HCT116 (cell line): ENCODE measurements around the gene DOCK10. TPM values are rescaled to one million over a fixed set of nuclear protein-coding genes. Genes with fewer than 3 reads are reported as not detected.

ENCODE experiments used
- ATAC-seq: fragments of 200-7000 bp; cut with Tn5 transposase; 2 replicates; pipeline ENCODE4 v1.9.1; 2020; ENCODE audit warnings: mild to moderate bottlenecking, moderate library complexity
- BruUV-seq: library from RNA; stranded (reverse); fragments of 400-500 nt; replicated peaks from 2 replicates; lab custom pipeline; 2021; lab: Mats Ljungman, UMichigan
- CTCF ChIA-PET: fragments of 300-600 bp; sonication (Branson Sonifier 250); formaldehyde crosslinking; loops from one replicate; lab custom pipeline; 2021; ENCODE audit warnings: antibody characterized with exemption; lab: Charles Lee
- POLR2A ChIA-PET: fragments of 300-600, 350-600 bp; sonication (Branson Sonifier 250); formaldehyde crosslinking; loops from one replicate; lab custom pipeline; 2021; ENCODE audit warnings: antibody characterized with exemption; lab: Charles Lee
- RAD21 ChIA-PET, 2 experiments: fragments of 300-600 bp; sonication (Branson Sonifier 250); formaldehyde crosslinking; loops; one replicate each; lab custom pipeline; 2023; ENCODE audit warnings: low total read pairs in 2 of 2; ENCODE audit not compliant: uncharacterized antibody in 2 of 2, unreplicated experiment in 2 of 2, low non-redundant PET in 1 of 2; lab: Charles Lee
- DNase-seq: peaks from one replicate; pipeline ENCODE4 v3.0.0-alpha.2; 2010; ENCODE audit warnings: low read depth, low spot score
- H2AFZ ChIP-seq: fragments of 200-600 bp; shearing (Covaris generic), sonication (generic); 2 replicates; pipeline ENCODE4 v1.6.1; 2017; ENCODE audit warnings: low read depth, mixed run types, mixed read lengths, antibody characterized with exemption, low read length; ENCODE audit not compliant: poor library complexity, severe bottlenecking
- H3K27ac ChIP-seq: 2 replicates; pipeline ENCODE4 v1.5.1; 2012; ENCODE audit warnings: low read depth, low read length
- H3K27me3 ChIP-seq: fragments of 200-600 bp; sonication (generic); 2 replicates; pipeline ENCODE4 v1.6.1; 2016; ENCODE audit warnings: mixed run types, low read length, mixed read lengths; ENCODE audit not compliant: insufficient read depth
- H3K36me3 ChIP-seq, 2 experiments: fragments of 200-500 bp in 1 of 2; fragments of 200-600 bp in 1 of 2; sonication (Bioruptor generic) in 1 of 2; sonication (generic) in 1 of 2; 2 replicates each; pipeline versions ENCODE4 v1.5.1 to v1.6.1; 2014 to 2016; ENCODE audit warnings: low read length in 2 of 2, inconsistent platforms in 1 of 2, mixed read lengths in 1 of 2, mixed run types in 1 of 2; ENCODE audit not compliant: insufficient read depth in 2 of 2, control insufficient read depth in 1 of 2
- H3K4me1 ChIP-seq, 2 experiments: fragments of 200-600 bp in 1 of 2; sonication (generic) in 1 of 2; 2 replicates each; pipeline versions ENCODE4 v1.5.1 to v1.6.1; 2012 to 2017; ENCODE audit warnings: low read length in 2 of 2, inconsistent platforms in 1 of 2, mild to moderate bottlenecking in 1 of 2, mixed read lengths in 1 of 2, mixed run types in 1 of 2, moderate library complexity in 1 of 2; ENCODE audit not compliant: insufficient read depth in 2 of 2, control insufficient read depth in 1 of 2
- H3K4me2 ChIP-seq: fragments of 200-600 bp; sonication (generic); 2 replicates; pipeline ENCODE4 v1.6.1; 2017; ENCODE audit warnings: mixed run types, low read length, mixed read lengths
- H3K4me3 ChIP-seq, 2 experiments: fragments of 200-600 bp in 1 of 2; sonication (generic) in 1 of 2; replicated peaks in 1 of 2; 2 replicates each; pipeline ENCODE4 v1.5.1; 2011 to 2016; ENCODE audit warnings: low read length in 2 of 2, control low read depth in 1 of 2, low read depth in 1 of 2, mild to moderate bottlenecking in 1 of 2, mixed read lengths in 1 of 2, mixed run types in 1 of 2
- H3K79me2 ChIP-seq: fragments of 200-600 bp; sonication (generic); 2 replicates; pipeline ENCODE4 v1.6.1; 2017; ENCODE audit warnings: mild to moderate bottlenecking, mixed run types, low read length, moderate library complexity, mixed read lengths; ENCODE audit not compliant: insufficient read depth
- H3K9ac ChIP-seq: fragments of 200-600 bp; sonication (generic); 2 replicates; pipeline ENCODE4 v1.6.1; 2016; ENCODE audit warnings: low read length, mixed read lengths
- H3K9me2 ChIP-seq: fragments of 200-600 bp; sonication (generic), shearing (Covaris generic); 2 replicates; pipeline ENCODE4 v1.6.1; 2017; ENCODE audit warnings: mixed run types, mild to moderate bottlenecking, moderate library complexity; ENCODE audit not compliant: insufficient read depth
- H3K9me3 ChIP-seq, 2 experiments: fragments of 200-500 bp in 1 of 2; fragments of 200-600 bp in 1 of 2; sonication (Bioruptor generic) in 1 of 2; sonication (generic) in 1 of 2; 2 replicates each; pipeline ENCODE4 v1.6.1; 2014 to 2017; ENCODE audit warnings: low read length in 2 of 2, mixed read lengths in 2 of 2, inconsistent platforms in 1 of 2, low read depth in 1 of 2, mild to moderate bottlenecking in 1 of 2, mixed run types in 1 of 2, moderate library complexity in 1 of 2; ENCODE audit not compliant: control insufficient read depth in 1 of 2, insufficient read depth in 1 of 2
- H4K20me1 ChIP-seq: fragments of 200-600 bp; sonication (generic), shearing (Covaris generic); 2 replicates; pipeline ENCODE4 v1.6.1; 2017; ENCODE audit warnings: mixed run types, mild to moderate bottlenecking, moderate library complexity; ENCODE audit not compliant: insufficient read depth
- CEBPB ChIP-seq: IDR thresholded peaks from 2 replicates; pipeline ENCODE4 v1.6.1; 2012; ENCODE audit warnings: low read depth
- EGR1 ChIP-seq: IDR thresholded peaks from 2 replicates; pipeline ENCODE4 v1.6.1; 2012; ENCODE audit warnings: low read depth
- EZH2phosphoT487 ChIP-seq: fragments of 200-600 bp; IDR thresholded peaks from 2 replicates; pipeline ENCODE4 v1.6.1; 2018; ENCODE audit warnings: antibody characterized with exemption, borderline replicate concordance
- FOSL1 ChIP-seq: IDR thresholded peaks from 2 replicates; pipeline ENCODE4 v1.6.1; 2012; ENCODE audit warnings: low read depth
- JUND ChIP-seq: IDR thresholded peaks from 2 replicates; pipeline ENCODE4 v1.6.1; 2012
- POLR2A ChIP-seq: IDR thresholded peaks from 2 replicates; pipeline ENCODE4 v1.7.0; 2011; ENCODE audit warnings: borderline replicate concordance; ENCODE audit not compliant: insufficient read depth, insufficient read length; ENCODE audit errors: extremely low read depth
- RAD21 ChIP-seq: IDR thresholded peaks from 2 replicates; pipeline ENCODE4 v1.6.1; 2012; ENCODE audit warnings: low read depth, mild to moderate bottlenecking
- SP1 ChIP-seq: IDR thresholded peaks from 2 replicates; pipeline ENCODE4 v1.6.1; 2012; ENCODE audit warnings: low read depth
- SRF ChIP-seq: IDR thresholded peaks from 2 replicates; pipeline ENCODE4 v1.6.1; 2012; ENCODE audit warnings: low read depth
- TCF7L2 ChIP-seq: IDR thresholded peaks from 2 replicates; pipeline ENCODE4 v1.7.0; 2011; ENCODE audit warnings: borderline replicate concordance, inconsistent platforms; ENCODE audit not compliant: insufficient read depth, insufficient read length; ENCODE audit errors: extremely low read depth
- YY1 ChIP-seq: IDR thresholded peaks from 2 replicates; pipeline ENCODE4 v1.6.1; 2011; ENCODE audit warnings: low read length, low read depth, moderate library complexity, mild to moderate bottlenecking; ENCODE audit not compliant: insufficient replicate concordance; ENCODE audit errors: extremely low read depth
- ZNF274 ChIP-seq: fragments of 200-500 bp; sonication (Bioruptor generic); IDR thresholded peaks from 2 replicates; pipeline ENCODE4 v1.6.1; 2014; ENCODE audit warnings: mild to moderate bottlenecking, low read depth, low read length, inconsistent platforms
- intact Hi-C: fragments of 100-400 bp; cut with micrococcal nuclease; formaldehyde crosslinking; loops from 2 replicates; pipeline ENCODE4 v1.10.0; 2022
- total RNA-seq: library from RNA; stranded (reverse); gene quantifications from one replicate; pipeline ENCODE4 v1.2.1, GENCODE V29; 2021; ENCODE audit not compliant: unreplicated experiment
- TF ChIP-seq, protein P1 (sequence below): IDR thresholded peaks from 2 replicates; pipeline ENCODE4 v1.6.1; 2012
- TF ChIP-seq, protein P2 (sequence below): IDR thresholded peaks from 2 replicates; pipeline ENCODE4 v1.6.1; 2012; ENCODE audit warnings: low read depth
- TF ChIP-seq, protein P3 (sequence below): IDR thresholded peaks from 2 replicates; pipeline ENCODE4 v1.6.1; 2012
- TF ChIP-seq, protein P4 (sequence below), 3 experiments: fragments of 200-600 bp in 1 of 3; sonication (generic) in 1 of 3; IDR thresholded peaks in 2 of 3; conservative IDR thresholded peaks in 1 of 3; 2 replicates each; pipeline ENCODE4 v1.5.1; 2012 to 2017; ENCODE audit warnings: low read depth in 2 of 3, low read length in 2 of 3, antibody characterized with exemption in 1 of 3, borderline replicate concordance in 1 of 3, control low read depth in 1 of 3, mild to moderate bottlenecking in 1 of 3, mixed read lengths in 1 of 3, mixed run types in 1 of 3, moderate library complexity in 1 of 3; ENCODE audit not compliant: insufficient read depth in 1 of 3

Gene DOCK10
- total RNA-seq, 1 experiment from 2014 or later, result 0.54 TPM

DNA sequence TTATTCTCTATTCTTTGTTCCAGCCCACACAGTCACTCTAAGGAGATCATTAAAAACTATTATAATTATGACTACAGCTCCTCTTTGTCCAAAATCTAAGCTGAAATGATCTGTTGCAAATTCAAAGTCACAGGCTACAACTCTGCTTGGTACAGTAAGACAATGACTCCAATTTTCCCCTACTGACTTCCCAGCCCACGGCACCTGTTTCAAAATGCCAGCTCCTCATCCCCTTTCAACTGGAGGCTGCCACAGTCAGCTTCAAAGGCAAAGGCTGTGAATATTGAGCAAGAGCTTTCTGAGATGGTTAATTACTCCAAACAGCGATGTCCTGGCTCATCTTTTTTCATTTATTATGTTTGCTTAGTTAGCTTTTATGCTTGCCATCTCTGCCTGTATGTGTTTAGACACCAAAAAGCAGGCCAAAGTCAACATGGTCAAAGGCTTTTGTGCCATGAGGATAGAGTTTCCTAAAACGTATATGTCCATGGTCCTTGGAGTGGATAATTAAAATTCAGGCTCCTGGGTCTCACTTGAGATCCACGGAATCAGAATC lies 141.1 kb downstream of the DOCK10 start:
- H3K27ac ChIP-seq, result no peak overlapping the region
- POLR2A ChIA-PET, result no interaction called here

DNA sequence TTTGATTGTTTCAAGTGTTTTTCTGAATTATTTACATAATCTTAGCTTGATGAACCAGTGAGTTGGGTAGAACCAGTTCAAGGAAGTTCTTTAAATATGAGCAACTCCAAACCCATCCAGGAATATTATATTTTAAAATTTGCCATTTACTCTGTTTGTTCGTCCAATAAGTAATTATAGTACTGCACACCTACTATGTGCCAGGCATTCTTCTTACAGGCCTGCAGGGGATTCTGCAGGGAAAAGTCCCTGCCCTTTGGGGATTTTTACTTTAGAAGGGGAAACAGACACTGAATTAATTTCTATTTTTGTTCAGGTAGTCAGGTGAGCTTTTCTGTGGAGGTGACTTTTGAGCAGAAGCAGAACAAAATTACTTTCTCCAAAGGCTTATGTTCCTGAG lies 146.9 kb downstream of the DOCK10 start:
- ChIA-PET RAD21 (no interaction called here), POLR2A (no interaction called here), CTCF (no interaction called here)
- Histone ChIP-seq H3K79me2 (no peaks in the 10 kb centered on the region), H3K4me2 (no peak overlapping the region), H3K9me2 (peaks cover 5% of the 10 kb centered on the region; the same call in 1 of the 2 replicates), H3K27ac (no peak overlapping the region), H4K20me1 (no peaks in the 10 kb centered on the region), H3K27me3 (no peaks in the 10 kb centered on the region), H3K36me3 (no peaks in the 10 kb centered on the region), H3K4me1 (no peaks in the 10 kb centered on the region), H2AFZ (no peak overlapping the region), H3K9ac (no peak overlapping the region), H3K9me3 (no peaks in the 10 kb centered on the region), H3K4me3 (no peak overlapping the region)
- TF ChIP-seq, protein P1, sequence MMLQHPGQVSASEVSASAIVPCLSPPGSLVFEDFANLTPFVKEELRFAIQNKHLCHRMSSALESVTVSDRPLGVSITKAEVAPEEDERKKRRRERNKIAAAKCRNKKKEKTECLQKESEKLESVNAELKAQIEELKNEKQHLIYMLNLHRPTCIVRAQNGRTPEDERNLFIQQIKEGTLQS, result no peak
- TF ChIP-seq JUND (no peak), EGR1 (no peak), YY1 (no peak), FOSL1 (no peak), TCF7L2 (no peak), SRF (no peak), ZNF274 (no peak), POLR2A (no peak), SP1 (no peak), CEBPB (no peak), EZH2phosphoT487 (no peak)
- TF ChIP-seq, protein P2, sequence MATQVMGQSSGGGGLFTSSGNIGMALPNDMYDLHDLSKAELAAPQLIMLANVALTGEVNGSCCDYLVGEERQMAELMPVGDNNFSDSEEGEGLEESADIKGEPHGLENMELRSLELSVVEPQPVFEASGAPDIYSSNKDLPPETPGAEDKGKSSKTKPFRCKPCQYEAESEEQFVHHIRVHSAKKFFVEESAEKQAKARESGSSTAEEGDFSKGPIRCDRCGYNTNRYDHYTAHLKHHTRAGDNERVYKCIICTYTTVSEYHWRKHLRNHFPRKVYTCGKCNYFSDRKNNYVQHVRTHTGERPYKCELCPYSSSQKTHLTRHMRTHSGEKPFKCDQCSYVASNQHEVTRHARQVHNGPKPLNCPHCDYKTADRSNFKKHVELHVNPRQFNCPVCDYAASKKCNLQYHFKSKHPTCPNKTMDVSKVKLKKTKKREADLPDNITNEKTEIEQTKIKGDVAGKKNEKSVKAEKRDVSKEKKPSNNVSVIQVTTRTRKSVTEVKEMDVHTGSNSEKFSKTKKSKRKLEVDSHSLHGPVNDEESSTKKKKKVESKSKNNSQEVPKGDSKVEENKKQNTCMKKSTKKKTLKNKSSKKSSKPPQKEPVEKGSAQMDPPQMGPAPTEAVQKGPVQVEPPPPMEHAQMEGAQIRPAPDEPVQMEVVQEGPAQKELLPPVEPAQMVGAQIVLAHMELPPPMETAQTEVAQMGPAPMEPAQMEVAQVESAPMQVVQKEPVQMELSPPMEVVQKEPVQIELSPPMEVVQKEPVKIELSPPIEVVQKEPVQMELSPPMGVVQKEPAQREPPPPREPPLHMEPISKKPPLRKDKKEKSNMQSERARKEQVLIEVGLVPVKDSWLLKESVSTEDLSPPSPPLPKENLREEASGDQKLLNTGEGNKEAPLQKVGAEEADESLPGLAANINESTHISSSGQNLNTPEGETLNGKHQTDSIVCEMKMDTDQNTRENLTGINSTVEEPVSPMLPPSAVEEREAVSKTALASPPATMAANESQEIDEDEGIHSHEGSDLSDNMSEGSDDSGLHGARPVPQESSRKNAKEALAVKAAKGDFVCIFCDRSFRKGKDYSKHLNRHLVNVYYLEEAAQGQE, result no peak
- TF ChIP-seq, protein P3, sequence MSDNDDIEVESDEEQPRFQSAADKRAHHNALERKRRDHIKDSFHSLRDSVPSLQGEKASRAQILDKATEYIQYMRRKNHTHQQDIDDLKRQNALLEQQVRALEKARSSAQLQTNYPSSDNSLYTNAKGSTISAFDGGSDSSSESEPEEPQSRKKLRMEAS, result no peak
- TF ChIP-seq, protein P4, sequence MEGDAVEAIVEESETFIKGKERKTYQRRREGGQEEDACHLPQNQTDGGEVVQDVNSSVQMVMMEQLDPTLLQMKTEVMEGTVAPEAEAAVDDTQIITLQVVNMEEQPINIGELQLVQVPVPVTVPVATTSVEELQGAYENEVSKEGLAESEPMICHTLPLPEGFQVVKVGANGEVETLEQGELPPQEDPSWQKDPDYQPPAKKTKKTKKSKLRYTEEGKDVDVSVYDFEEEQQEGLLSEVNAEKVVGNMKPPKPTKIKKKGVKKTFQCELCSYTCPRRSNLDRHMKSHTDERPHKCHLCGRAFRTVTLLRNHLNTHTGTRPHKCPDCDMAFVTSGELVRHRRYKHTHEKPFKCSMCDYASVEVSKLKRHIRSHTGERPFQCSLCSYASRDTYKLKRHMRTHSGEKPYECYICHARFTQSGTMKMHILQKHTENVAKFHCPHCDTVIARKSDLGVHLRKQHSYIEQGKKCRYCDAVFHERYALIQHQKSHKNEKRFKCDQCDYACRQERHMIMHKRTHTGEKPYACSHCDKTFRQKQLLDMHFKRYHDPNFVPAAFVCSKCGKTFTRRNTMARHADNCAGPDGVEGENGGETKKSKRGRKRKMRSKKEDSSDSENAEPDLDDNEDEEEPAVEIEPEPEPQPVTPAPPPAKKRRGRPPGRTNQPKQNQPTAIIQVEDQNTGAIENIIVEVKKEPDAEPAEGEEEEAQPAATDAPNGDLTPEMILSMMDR (IDR thresholded peaks at IDR 0.05 in 2 of 3, conservative IDR thresholded peaks at IDR 0.05 in 1 of 3; ENCODE audit: borderline replicate concordance in 1 of 3, insufficient read depth in 1 of 3, low read depth in 2 of 3, low read length in 2 of 3), result no peak
- DNase-seq (no peak), ATAC-seq (no peak)
- intact Hi-C loops, result no loop called here
- no TSS peak for BruUV-seq

More for the DNA sequence above, 141.1 kb downstream of the DOCK10 start:
- ChIA-PET RAD21 (no interaction called here), CTCF (no interaction called here)
- no peaks in the 10 kb centered on the region for H4K20me1 ChIP-seq
- H2AFZ ChIP-seq, result no peak overlapping the region
- no peak overlapping the region for H3K9ac ChIP-seq
- TF ChIP-seq RAD21, result no peak
- no peaks in the 10 kb centered on the region for H3K79me2 ChIP-seq
- no peak overlapping the region for H3K4me3 ChIP-seq
- ATAC-seq, result no peak
- no peaks in the 10 kb centered on the region for H3K36me3 ChIP-seq
- H3K27me3 ChIP-seq, result no peaks in the 10 kb centered on the region
- intact Hi-C loops, result no loop called here
- no peak overlapping the region for H3K4me2 ChIP-seq
- no TSS peak for BruUV-seq
- H3K9me3 ChIP-seq, result no peaks in the 10 kb centered on the region
- no peaks in the 10 kb centered on the region for H3K9me2 ChIP-seq
- DNase-seq, result no peak
- H3K4me1 ChIP-seq, result no peaks in the 10 kb centered on the region
